Vagina (tissue), 2 donors: Measurements from ENCODE around the gene IDUA. TPM values are rescaled to one million over a fixed set of nuclear protein-coding genes. Genes with fewer than 3 reads are reported as not detected.

ENCODE experiments used
- DNase-seq, 2 donors: peaks; one replicate each; pipeline ENCODE4 v3.0.0-alpha.2; 2017; ENCODE audit errors: extremely low spot score in 2 of 2
- H3K27ac ChIP-seq: fragments of 200-600 bp; sonication (generic); one replicate; pipeline ENCODE4 v1.5.1; 2019
- H3K27me3 ChIP-seq: fragments of 200-600 bp; sonication (generic); one replicate; pipeline ENCODE4 v1.5.1; 2019
- H3K36me3 ChIP-seq, 2 donors: fragments of 200-600 bp; sonication (generic); one replicate each; pipeline ENCODE4 v1.5.1; 2017 to 2019
- H3K4me1 ChIP-seq: fragments of 200-600 bp; sonication (generic); one replicate; pipeline ENCODE4 v1.5.1; 2019
- H3K4me3 ChIP-seq, 2 donors: fragments of 200-600 bp; sonication (generic); 1 replicate in 1 of 2; 2 replicates in 1 of 2; pipeline ENCODE4 v1.5.1; 2016 to 2019
- H3K9me3 ChIP-seq: fragments of 200-600 bp; sonication (generic); one replicate; pipeline ENCODE4 v1.5.1; 2019
- CTCF ChIP-seq, 3 experiments: fragments of 450-650 bp in 2 of 3; fragments of 200-600 bp in 1 of 3; sonication (generic) in 1 of 3; IDR thresholded peaks; one replicate each; pipeline ENCODE4 v1.5.1; 2017 to 2019; ENCODE audit warnings: antibody characterized with exemption in 3 of 3, mild to moderate bottlenecking in 2 of 3, moderate library complexity in 2 of 3
- POLR2A ChIP-seq, 2 donors: fragments of 450-650 bp; IDR thresholded peaks; one replicate each; pipeline ENCODE4 v1.6.1; 2017; ENCODE audit warnings: antibody characterized with exemption in 2 of 2, mild to moderate bottlenecking in 2 of 2, moderate library complexity in 2 of 2
- POLR2AphosphoS5 ChIP-seq, 2 donors: sonication (generic); formaldehyde crosslinking; IDR thresholded peaks; one replicate each; pipeline ENCODE4 v1.9.0; 2017; ENCODE audit warnings: antibody characterized with exemption in 2 of 2, mild to moderate bottlenecking in 2 of 2, low read depth in 1 of 2; ENCODE audit not compliant: insufficient read depth in 1 of 2
- intact Hi-C: fragments of 100-400 bp; cut with DNase I; formaldehyde crosslinking; loops from one replicate; pipeline ENCODE4 v1.15.1; 2023
- total RNA-seq: library from RNA; depleted of rRNA; stranded (reverse); fragments of >200 nt; gene quantifications from one replicate; pipeline ENCODE4 v1.2.3, GENCODE V29; 2016

Gene IDUA
- total RNA-seq, 1 donor from 2014 or later = 28.0 TPM

GRCh38 chr4:989722-990471 is 3.1 kb downstream of the IDUA start:
- intact Hi-C loops = no loop called here
- no peak for TF ChIP-seq POLR2A (IDR thresholded peaks at IDR 0.05)
- no peak for TF ChIP-seq POLR2AphosphoS5 (IDR thresholded peaks at IDR 0.05; ENCODE audit: insufficient read depth in 1 of 2, low read depth in 1 of 2)
- TF ChIP-seq CTCF (IDR thresholded peaks at IDR 0.05) = no peak
- Histone ChIP-seq H3K4me3 (no peak overlapping the region), H3K4me1 (peaks cover 29% of the 10 kb centered on the region), H3K36me3 (no peaks in the 10 kb centered on the region), H3K27me3 (no peaks in the 10 kb centered on the region), H3K27ac (no peak overlapping the region), H3K9me3 (no peaks in the 10 kb centered on the region)
- no peak for DNase-seq

- H3K4me1 ChIP-seq = peaks cover 19% of the 10 kb centered on the region
- no peaks in the 10 kb centered on the region for H3K27me3 ChIP-seq
Observed at GRCh38 chr4:990746-991367, 4.0 kb downstream of the IDUA start.

GRCh38 chr4:991451-992296 is 4.8 kb downstream of the IDUA start:
- peaks cover 13% of the 10 kb centered on the region for H3K4me1 ChIP-seq
- H3K4me3 ChIP-seq = no peak overlapping the region
- no peaks in the 10 kb centered on the region for H3K9me3 ChIP-seq
- intact Hi-C loops = no loop called here
- no peaks in the 10 kb centered on the region for H3K36me3 ChIP-seq
- no peak for DNase-seq
- H3K27me3 ChIP-seq = no peaks in the 10 kb centered on the region
- H3K27ac ChIP-seq = no peak overlapping the region
- TF ChIP-seq CTCF (IDR thresholded peaks at IDR 0.05) (no peak), POLR2AphosphoS5 (IDR thresholded peaks at IDR 0.05; ENCODE audit: insufficient read depth in 1 of 2, low read depth in 1 of 2) (no peak), POLR2A (IDR thresholded peaks at IDR 0.05) (no peak)

More at GRCh38 chr4:990746-991367, 4.0 kb downstream of the IDUA start:
- H3K36me3 ChIP-seq = no peaks in the 10 kb centered on the region
- no peak overlapping the region for H3K4me3 ChIP-seq
- no peaks in the 10 kb centered on the region for H3K9me3 ChIP-seq
- TF ChIP-seq POLR2AphosphoS5 (IDR thresholded peaks at IDR 0.05; ENCODE audit: insufficient read depth in 1 of 2, low read depth in 1 of 2) (no peak), CTCF (IDR thresholded peaks at IDR 0.05) (no peak), POLR2A (IDR thresholded peaks at IDR 0.05) (no peak)
- H3K27ac ChIP-seq = no peak overlapping the region
- intact Hi-C loops = no loop called here
- DNase-seq = no peak

GRCh38 chr4:992297-993110 is 5.7 kb downstream of the IDUA start:
- Histone ChIP-seq H3K27me3 (no peaks in the 10 kb centered on the region), H3K4me3 (no peak overlapping the region), H3K36me3 (no peaks in the 10 kb centered on the region), H3K4me1 (peaks cover 15% of the 10 kb centered on the region), H3K27ac (no peak overlapping the region), H3K9me3 (no peaks in the 10 kb centered on the region)
- TF ChIP-seq CTCF (IDR thresholded peaks at IDR 0.05) = no peak
- TF ChIP-seq POLR2AphosphoS5 (IDR thresholded peaks at IDR 0.05; ENCODE audit: insufficient read depth in 1 of 2, low read depth in 1 of 2) = peak in 1 of 2 donors; percentile 36
- TF ChIP-seq POLR2A (IDR thresholded peaks at IDR 0.05) = no peak
- no peak for DNase-seq
- intact Hi-C loops = no loop called here
